C4-2B (cell line): ENCODE data around the gene CHID1.

Experiments
- H3K27ac ChIP-seq: fragments of 450-650 bp; 2 replicates; pipeline ENCODE4 v1.5.1; 2017
- CTCF ChIP-seq: fragments of 450-650 bp; conservative IDR thresholded peaks from 2 replicates; pipeline ENCODE4 v1.5.1; 2017; ENCODE audit warnings: mild to moderate bottlenecking
- ZFX ChIP-seq: fragments of 450-650 bp; IDR thresholded peaks from 2 replicates; pipeline ENCODE4 v1.6.1; 2017

Gene CHID1

GRCh38 chr11:910589-911030, at the start of gene CHID1:
Gene CHID1 (minus strand): TSS chr11:910810. CDS start chr11:904816, 5,994 bp downstream.
- H3K27ac ChIP-seq: peak within 1 kb of the TSS; percentile 85
- TF ChIP-seq ZFX: no peak
- TF ChIP-seq CTCF: no peak

- no peak overlapping the region for H3K27ac ChIP-seq
- TF ChIP-seq CTCF (no peak), ZFX (no peak)
Observed at GRCh38 chr11:959608-960007, 49.0 kb upstream of the CHID1 start.

GRCh38 chr11:959027-959426, 48.4 kb upstream of the CHID1 start:
- TF ChIP-seq ZFX (no peak), CTCF (no peak)
- H3K27ac ChIP-seq: no peak overlapping the region

- no peak overlapping the region for H3K27ac ChIP-seq
- TF ChIP-seq CTCF: no peak
- TF ChIP-seq ZFX: no peak
Observed at GRCh38 chr11:958101-958500, 47.5 kb upstream of the CHID1 start.

GRCh38 chr11:957212-957920, 46.8 kb upstream of the CHID1 start:
- H3K27ac ChIP-seq: no peak overlapping the region
- TF ChIP-seq ZFX: no peak
- TF ChIP-seq CTCF: no peak

GRCh38 chr11:955154-956063, 44.8 kb upstream of the CHID1 start:
- peak overlapping the region; percentile 62 for H3K27ac ChIP-seq
- TF ChIP-seq CTCF: no peak
- no peak for TF ChIP-seq ZFX
